A549 (cell line): ENCODE data around the gene FOLR1. TPM values are rescaled to one million over a fixed set of nuclear protein-coding genes. Genes with fewer than 3 reads are reported as not detected.
"Not testable (repeated sequence)": the region's sequence is repeated elsewhere in the genome, so short reads cannot be mapped to it uniquely, and the experiment has no call there.

Source experiments
- ATAC-seq, 2 experiments: fragments of 200-7000 bp in 1 of 2; fragments of >200 bp in 1 of 2; cut with Nextera tagmentation in 1 of 2; cut with Tn5 transposase in 1 of 2; 3 replicates each; pipeline versions ENCODE4 v1.8.0 to v1.9.1; 2018 to 2020; ENCODE audit warnings: mild to moderate bottlenecking in 1 of 2, moderate library complexity in 1 of 2
- CTCF ChIA-PET: fragments of 300-600 bp; sonication (Branson Sonifier 250); formaldehyde crosslinking; extraction: SDS; loops from one replicate; lab custom pipeline; 2021; ENCODE audit warnings: antibody characterized with exemption, inconsistent platforms; lab: Yijun Ruan, JAX
- POLR2A ChIA-PET: fragments of 350-600 bp; formaldehyde crosslinking; extraction: SDS; loops from one replicate; lab custom pipeline; 2021; ENCODE audit warnings: antibody characterized with exemption, inconsistent platforms; lab: Yijun Ruan, JAX
- DNase-seq, 2 experiments: peaks; one replicate each; pipeline versions ENCODE4 v3.0.0 to v3.0.0-alpha.2; 2011 to 2016; ENCODE audit warnings: low read depth in 1 of 2, low spot score in 1 of 2
- FAIRE-seq: peaks from 2 replicates; lab custom pipeline; 2011; peaks lifted over from hg19 to GRCh38; lab: Jason Lieb, UNC
- H3K27ac ChIP-seq, 2 experiments: fragments of >200 bp; sonication (Bioruptor Twin); formaldehyde crosslinking; 3 replicates each; pipeline ENCODE4 v1.5.1; 2016 to 2017
- H3K4me1 ChIP-seq: fragments of >200 bp; sonication (Bioruptor Twin); formaldehyde crosslinking; 3 replicates; pipeline ENCODE4 v1.6.1; 2016
- H3K4me2 ChIP-seq: fragments of >200 bp; sonication (Bioruptor Twin); formaldehyde crosslinking; 3 replicates; pipeline ENCODE4 v1.6.1; 2016
- H3K4me3 ChIP-seq: fragments of >200 bp; sonication (Bioruptor Twin); formaldehyde crosslinking; 3 replicates; pipeline ENCODE4 v1.5.1; 2016
- H3K9me3 ChIP-seq: fragments of >200 bp; sonication (Bioruptor Twin); formaldehyde crosslinking; 3 replicates; pipeline ENCODE4 v1.6.1; 2016
- BCL3 ChIP-seq: fragments of >200 bp; sonication (Bioruptor Twin); formaldehyde crosslinking; IDR thresholded peaks from 3 replicates; pipeline ENCODE4 v1.6.1; 2016
- CHD4 ChIP-seq: fragments of 200-600 bp; sonication (generic); IDR thresholded peaks from 2 replicates; pipeline ENCODE4 v1.6.1; 2016; ENCODE audit warnings: antibody characterized with exemption, mild to moderate bottlenecking, borderline replicate concordance
- EHF ChIP-seq: fragments of 250-450 bp; sonication (Bioruptor Pico); IDR thresholded peaks from 2 replicates; pipeline ENCODE4 v1.5.0; 2020; ENCODE audit warnings: mild to moderate bottlenecking
- EHMT2 ChIP-seq: fragments of 200-600 bp; sonication (generic); IDR thresholded peaks from 2 replicates; pipeline ENCODE4 v1.6.1; 2016; ENCODE audit warnings: antibody characterized with exemption, low read depth, mild to moderate bottlenecking, moderate library complexity
- ESRRA ChIP-seq: fragments of 150-350 bp; IDR thresholded peaks from 2 replicates; pipeline ENCODE4 v1.6.1; 2014; ENCODE audit warnings: mild to moderate bottlenecking, low read length, borderline replicate concordance
- FOXS1 ChIP-seq: fragments of 250-450 bp; sonication (Bioruptor Pico); IDR thresholded peaks from 2 replicates; pipeline ENCODE4 v1.5.0; 2020; ENCODE audit warnings: mild to moderate bottlenecking, moderate library complexity
- GATA3 ChIP-seq: IDR thresholded peaks from 2 replicates; pipeline ENCODE4 v1.6.1; 2012; ENCODE audit warnings: borderline replicate concordance
- HDAC2 ChIP-seq: fragments of 200-600 bp; sonication (generic); IDR thresholded peaks from 2 replicates; pipeline ENCODE4 v1.6.1; 2016
- HOXB13 ChIP-seq: fragments of 250-450 bp; sonication (Bioruptor Pico); IDR thresholded peaks from 2 replicates; pipeline ENCODE4 v1.5.0; 2020; ENCODE audit warnings: low read depth, mild to moderate bottlenecking, moderate library complexity
- HOXB5 ChIP-seq: fragments of 250-450 bp; sonication (Bioruptor Pico); IDR thresholded peaks from 2 replicates; pipeline ENCODE4 v1.5.0; 2020; ENCODE audit warnings: mild to moderate bottlenecking, moderate library complexity
- JUNB ChIP-seq: fragments of >200 bp; sonication (Bioruptor Twin); formaldehyde crosslinking; IDR thresholded peaks from 2 replicates; pipeline ENCODE4 v1.6.1; 2016
- KDM1A ChIP-seq: fragments of 200-600 bp; sonication (generic); IDR thresholded peaks from 2 replicates; pipeline ENCODE4 v1.6.1; 2016; ENCODE audit warnings: low read depth, mild to moderate bottlenecking
- MAFK ChIP-seq: fragments of 450-650 bp; IDR thresholded peaks from 2 replicates; pipeline ENCODE4 v1.6.1; 2014; ENCODE audit not compliant: partially characterized antibody
- NR3C1 ChIP-seq: fragments of >200 bp; sonication (Bioruptor Twin); formaldehyde crosslinking; IDR thresholded peaks from 3 replicates; pipeline ENCODE4 v1.6.1; 2017
- RFX5 ChIP-seq: fragments of 450-650 bp; IDR thresholded peaks from 2 replicates; pipeline ENCODE4 v1.7.1; 2014; ENCODE audit warnings: antibody characterized with exemption, mild to moderate bottlenecking, moderate library complexity
- RNF2 ChIP-seq: fragments of 200-600 bp; sonication (generic); IDR thresholded peaks from 2 replicates; pipeline ENCODE4 v1.6.1; 2016; ENCODE audit warnings: low read depth, mild to moderate bottlenecking, antibody characterized with exemption, moderate library complexity, borderline replicate concordance
- USF2 ChIP-seq: fragments of 450-650 bp; IDR thresholded peaks from 2 replicates; pipeline ENCODE4 v1.6.1; 2014; ENCODE audit warnings: antibody characterized with exemption
- ZFP36 ChIP-seq: fragments of 450-650 bp; IDR thresholded peaks from 2 replicates; pipeline ENCODE4 v1.6.1; 2014; ENCODE audit warnings: borderline replicate concordance; ENCODE audit not compliant: partially characterized antibody
- ZNF302 ChIP-seq: fragments of 250-450 bp; sonication (Bioruptor Pico); IDR thresholded peaks from 2 replicates; pipeline ENCODE4 v1.9.0; 2021; ENCODE audit warnings: inconsistent platforms, mild to moderate bottlenecking, moderate library complexity
- ZSCAN20 ChIP-seq: fragments of 250-450 bp; sonication (Bioruptor Pico); IDR thresholded peaks from 2 replicates; pipeline ENCODE4 v1.8.0; 2022; ENCODE audit warnings: mild to moderate bottlenecking, moderate library complexity
- WGBS: methylation state at CpG from one replicate; pipeline ENCODE4 v1.1.6; 2017; ENCODE audit errors: missing lambda C conversion rate; 5-methylcytosine and 5-hydroxymethylcytosine counted together
- polyA plus RNA-seq, 4 experiments: library from polyadenylated mRNA; depleted of rRNA in 3 of 4; stranded (reverse); fragments of >200 nt; fragmentation: RNase III in 1 of 4; extraction: RNeasy Plus Mini Kit Qiagen cat#74134 plus additional on column Dnase treatment in 1 of 4; gene quantifications; 2 replicates in 3 of 4; 3 replicates in 1 of 4; pipeline ENCODE4 v1.2.3, GENCODE V29; 2011 to 2017
- TF ChIP-seq, protein P1 (sequence below): fragments of >200 bp; sonication (Bioruptor Twin); formaldehyde crosslinking; IDR thresholded peaks from 2 replicates; pipeline ENCODE4 v1.6.1; 2016
- TF ChIP-seq, protein P2 (sequence below): fragments of 250-450 bp; sonication (Bioruptor Pico); IDR thresholded peaks from 2 replicates; pipeline ENCODE4 v1.5.0; 2021; ENCODE audit warnings: mild to moderate bottlenecking, moderate library complexity, borderline replicate concordance
- TF ChIP-seq, protein P3 (sequence below): fragments of 150-350 bp; IDR thresholded peaks from 2 replicates; pipeline ENCODE4 v1.6.1; 2014; ENCODE audit warnings: low read depth, mild to moderate bottlenecking, low read length

The FOLR1 gene
- polyA plus RNA-seq, 2 of the 4 experiments (the other 2 are of a cell fraction) = 0.08 to 0.22 TPM

GRCh38 chr11:72160319-72160718 is 31.6 kb upstream of the FOLR1 start (continued):
- TF ChIP-seq ESRRA (no peak), USF2 (no peak), RNF2 (no peak), CHD4 (no peak)
- TF ChIP-seq, protein P1, sequence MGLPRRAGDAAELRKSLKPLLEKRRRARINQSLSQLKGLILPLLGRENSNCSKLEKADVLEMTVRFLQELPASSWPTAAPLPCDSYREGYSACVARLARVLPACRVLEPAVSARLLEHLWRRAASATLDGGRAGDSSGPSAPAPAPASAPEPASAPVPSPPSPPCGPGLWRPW = no peak

- POLR2A ChIA-PET = no interaction called here
- H3K4me2 ChIP-seq = no peak overlapping the region
- TF ChIP-seq NR3C1 (no peak), GATA3 (no peak), JUNB (no peak), RNF2 (no peak), ZFP36 (no peak), RFX5 (no peak), HOXB5 (CRISPR knock-in tag) (no peak), HDAC2 (no peak), EHMT2 (no peak), ZSCAN20 (no peak), MAFK (no peak), BCL3 (no peak), KDM1A (no peak), FOXS1 (CRISPR knock-in tag) (no peak)
- TF ChIP-seq, protein P2, sequence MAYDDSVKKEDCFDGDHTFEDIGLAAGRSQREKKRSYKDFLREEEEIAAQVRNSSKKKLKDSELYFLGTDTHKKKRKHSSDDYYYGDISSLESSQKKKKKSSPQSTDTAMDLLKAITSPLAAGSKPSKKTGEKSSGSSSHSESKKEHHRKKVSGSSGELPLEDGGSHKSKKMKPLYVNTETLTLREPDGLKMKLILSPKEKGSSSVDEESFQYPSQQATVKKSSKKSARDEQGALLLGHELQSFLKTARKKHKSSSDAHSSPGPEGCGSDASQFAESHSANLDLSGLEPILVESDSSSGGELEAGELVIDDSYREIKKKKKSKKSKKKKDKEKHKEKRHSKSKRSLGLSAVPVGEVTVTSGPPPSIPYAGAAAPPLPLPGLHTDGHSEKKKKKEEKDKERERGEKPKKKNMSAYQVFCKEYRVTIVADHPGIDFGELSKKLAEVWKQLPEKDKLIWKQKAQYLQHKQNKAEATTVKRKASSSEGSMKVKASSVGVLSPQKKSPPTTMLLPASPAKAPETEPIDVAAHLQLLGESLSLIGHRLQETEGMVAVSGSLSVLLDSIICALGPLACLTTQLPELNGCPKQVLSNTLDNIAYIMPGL (CRISPR knock-in tag) = no peak
- TF ChIP-seq, protein P3, sequence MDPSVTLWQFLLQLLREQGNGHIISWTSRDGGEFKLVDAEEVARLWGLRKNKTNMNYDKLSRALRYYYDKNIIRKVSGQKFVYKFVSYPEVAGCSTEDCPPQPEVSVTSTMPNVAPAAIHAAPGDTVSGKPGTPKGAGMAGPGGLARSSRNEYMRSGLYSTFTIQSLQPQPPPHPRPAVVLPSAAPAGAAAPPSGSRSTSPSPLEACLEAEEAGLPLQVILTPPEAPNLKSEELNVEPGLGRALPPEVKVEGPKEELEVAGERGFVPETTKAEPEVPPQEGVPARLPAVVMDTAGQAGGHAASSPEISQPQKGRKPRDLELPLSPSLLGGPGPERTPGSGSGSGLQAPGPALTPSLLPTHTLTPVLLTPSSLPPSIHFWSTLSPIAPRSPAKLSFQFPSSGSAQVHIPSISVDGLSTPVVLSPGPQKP = no peak
These were observed 28.9 kb upstream of the FOLR1 start for GRCh38 chr11:72162891-72163492.

DNA sequence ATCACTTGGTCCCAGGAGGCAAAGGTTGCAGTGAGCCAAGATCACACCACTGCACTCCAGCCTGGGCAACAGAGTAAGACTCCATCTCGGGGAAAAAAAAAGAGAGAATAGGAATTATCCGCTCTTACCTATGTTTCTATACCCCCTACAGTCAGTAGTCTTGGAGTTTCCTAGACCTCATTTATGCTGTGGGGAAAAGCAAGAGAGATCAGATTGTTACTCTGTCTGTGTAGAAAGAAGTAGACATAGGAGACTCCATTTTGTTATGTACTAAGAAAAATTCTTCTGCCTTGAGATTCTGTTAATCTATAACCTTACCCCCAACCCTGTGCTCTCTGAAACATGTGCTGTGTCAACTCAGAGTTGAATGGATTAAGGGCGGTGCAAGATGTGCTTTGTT is 27.8 kb upstream of the FOLR1 start:
- DNase-seq, ATAC-seq, FAIRE-seq, POLR2A ChIA-PET, H3K4me3 ChIP-seq, H3K4me1 ChIP-seq, H3K9me3 ChIP-seq: not testable (repeated sequence)
- 85% methylated on average over 2 of the region's 3 CpGs for WGBS
- CTCF ChIA-PET = interaction anchor here (1.3 kb wide), 1 partner anchor 42 kb away, joined by 3 read pairs; no protein-coding TSS in a partner anchor
- H3K27ac ChIP-seq = peak overlapping the region; percentile 63 to 75; a peak in 5 of 6 replicates
- TF ChIP-seq EHF (peak; percentile 97), FOXS1 (CRISPR knock-in tag) (peak; percentile 97; the same call in 1 of the 2 replicates), ZNF302 (CRISPR knock-in tag) (peak; percentile 96), ZSCAN20 (peak; percentile 75; the same call in 1 of the 2 replicates), HOXB5 (CRISPR knock-in tag) (peak; percentile 91; the same call in 1 of the 2 replicates), HOXB13 (CRISPR knock-in tag) (peak; percentile 92; the same call in 1 of the 2 replicates)
- peak overlapping the region; percentile 42; the same call in 2 of the 3 replicates for H3K4me2 ChIP-seq

More at GRCh38 chr11:72162891-72163492, 28.9 kb upstream of the FOLR1 start:
- no peak for ATAC-seq
- CTCF ChIA-PET = interaction anchor here (0.6 to 1.3 kb wide), 3 partner anchors 21 to 52 kb away, joined by 3 read pairs; no protein-coding TSS in a partner anchor
- H3K4me1 ChIP-seq = peaks cover 9% of the 10 kb centered on the region
- H3K9me3 ChIP-seq = no peaks in the 10 kb centered on the region
- no peak overlapping the region; a peak in 1 of 6 replicates for H3K27ac ChIP-seq
- DNase-seq = no peak
- FAIRE-seq = no peak
- no peak overlapping the region for H3K4me3 ChIP-seq
- 88% methylated on average over 16 of the region's 16 CpGs for WGBS

DNA sequence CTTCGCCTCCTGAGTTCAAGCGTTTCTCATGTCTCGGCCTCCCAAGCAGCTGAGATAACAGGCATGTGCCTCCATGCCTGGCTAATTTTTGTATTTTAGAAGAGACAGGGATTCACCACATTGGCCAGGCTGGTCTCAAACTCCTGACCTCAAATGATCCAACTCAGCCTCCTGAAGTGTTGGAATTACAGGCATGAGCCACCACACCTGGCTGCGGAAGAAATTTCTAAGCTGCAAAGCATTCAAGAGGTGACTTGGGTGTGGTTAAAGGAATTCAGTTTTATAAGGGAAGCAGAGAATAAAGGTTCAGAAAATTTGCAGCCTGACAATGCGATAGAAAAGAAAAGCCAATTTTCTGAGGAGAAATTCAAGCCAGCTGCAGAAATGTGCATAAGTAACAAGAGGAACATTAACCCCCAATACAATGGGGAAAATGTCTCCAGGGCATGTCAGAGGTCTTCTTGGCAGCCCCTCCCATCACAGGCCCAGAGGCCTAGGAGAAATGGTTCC is 22.8 kb upstream of the FOLR1 start:
- FAIRE-seq, H3K9me3 ChIP-seq, H3K4me3 ChIP-seq, ATAC-seq, H3K4me1 ChIP-seq, DNase-seq, H3K27ac ChIP-seq, H3K4me2 ChIP-seq, POLR2A ChIA-PET: not testable (repeated sequence)
- CTCF ChIA-PET = interaction anchor here (1.5 to 5.9 kb wide), 4 partner anchors 14 to 245 kb away, joined by 3 to 25 read pairs (median 7); no protein-coding TSS in a partner anchor
- WGBS = 90% methylated on average over 5 of the region's 5 CpGs

DNA sequence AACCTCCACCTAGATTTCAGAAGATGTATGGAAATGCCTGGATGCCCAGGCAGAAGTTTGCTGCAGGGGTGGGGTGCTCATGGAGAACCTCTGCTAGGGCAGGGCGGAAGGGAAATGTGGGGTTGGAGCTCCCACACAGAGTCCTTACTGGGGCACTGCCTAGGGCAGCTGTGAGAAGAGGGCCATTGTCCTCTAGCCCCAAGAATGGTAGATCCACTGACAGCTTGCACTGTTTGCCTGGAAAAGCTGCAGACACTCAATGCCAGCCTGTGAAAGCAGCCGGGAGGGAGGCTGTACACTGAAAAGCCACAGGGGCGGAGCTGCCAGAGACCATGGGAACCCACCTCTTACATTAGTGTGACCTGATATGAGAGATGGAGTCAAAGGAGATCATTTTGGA is 22.2 kb upstream of the FOLR1 start:
- H3K4me2 ChIP-seq, H3K4me1 ChIP-seq, H3K27ac ChIP-seq, H3K9me3 ChIP-seq, DNase-seq, H3K4me3 ChIP-seq, ATAC-seq, FAIRE-seq, POLR2A ChIA-PET: not testable (repeated sequence)
- WGBS = 89% methylated on average over 3 of the region's 3 CpGs
- CTCF ChIA-PET = interaction anchor here (1.0 to 5.9 kb wide), 5 partner anchors 11 to 261 kb away, joined by 3 to 25 read pairs (median 4); no protein-coding TSS in a partner anchor
